HG03457 (cell line): ENCODE measurements around the gene MCU.
"Not testable (repeated sequence)": the region's sequence is repeated elsewhere in the genome, so short reads cannot be mapped to it uniquely, and the experiment has no call there.

Source experiments
- ATAC-seq: cut with Tn5 transposase; IDR thresholded peaks from one replicate; pipeline ENCODE4 v1.9.1; 2021; ENCODE audit warnings: moderate number of reproducible peaks; ENCODE audit not compliant: unreplicated experiment

Gene MCU

GRCh38 chr10:72756674-72757385 is 64.9 kb downstream of the MCU start:
- ATAC-seq: no peak

- ATAC-seq: no peak
Observed at GRCh38 chr10:72757732-72758131, 65.8 kb downstream of the MCU start.

DNA sequence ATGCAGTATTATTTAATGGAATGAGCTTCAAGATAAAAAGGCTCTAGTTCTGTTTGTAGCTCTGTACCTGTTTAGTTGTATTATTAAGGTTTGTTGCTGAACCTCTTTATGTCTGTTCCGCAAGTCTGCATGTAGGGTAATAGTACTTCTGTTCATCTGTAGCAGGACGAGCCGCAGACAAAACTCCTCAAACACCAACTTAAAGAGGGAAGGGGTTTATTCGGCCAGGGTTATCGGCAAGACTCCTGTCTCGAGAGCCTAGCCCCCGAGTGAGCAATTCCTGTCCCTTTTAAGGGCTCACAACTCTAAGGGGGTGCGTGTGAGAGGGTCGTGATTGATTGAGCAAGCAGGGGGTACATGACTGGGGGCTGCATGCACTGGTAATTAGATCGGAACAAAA is 67.0 kb downstream of the MCU start:
- not testable (repeated sequence) for ATAC-seq

GRCh38 chr10:72759584-72759983 is 67.6 kb downstream of the MCU start:
- no peak for ATAC-seq

- ATAC-seq: no peak
Observed at GRCh38 chr10:72761498-72761897, 69.6 kb downstream of the MCU start.

- ATAC-seq: no peak
Observed at GRCh38 chr10:72762042-72762441, 70.1 kb downstream of the MCU start.

- ATAC-seq: no peak
Observed at GRCh38 chr10:72763201-72763600, 71.3 kb downstream of the MCU start.

GRCh38 chr10:72764151-72764550 is 72.2 kb downstream of the MCU start:
- ATAC-seq: no peak

DNA sequence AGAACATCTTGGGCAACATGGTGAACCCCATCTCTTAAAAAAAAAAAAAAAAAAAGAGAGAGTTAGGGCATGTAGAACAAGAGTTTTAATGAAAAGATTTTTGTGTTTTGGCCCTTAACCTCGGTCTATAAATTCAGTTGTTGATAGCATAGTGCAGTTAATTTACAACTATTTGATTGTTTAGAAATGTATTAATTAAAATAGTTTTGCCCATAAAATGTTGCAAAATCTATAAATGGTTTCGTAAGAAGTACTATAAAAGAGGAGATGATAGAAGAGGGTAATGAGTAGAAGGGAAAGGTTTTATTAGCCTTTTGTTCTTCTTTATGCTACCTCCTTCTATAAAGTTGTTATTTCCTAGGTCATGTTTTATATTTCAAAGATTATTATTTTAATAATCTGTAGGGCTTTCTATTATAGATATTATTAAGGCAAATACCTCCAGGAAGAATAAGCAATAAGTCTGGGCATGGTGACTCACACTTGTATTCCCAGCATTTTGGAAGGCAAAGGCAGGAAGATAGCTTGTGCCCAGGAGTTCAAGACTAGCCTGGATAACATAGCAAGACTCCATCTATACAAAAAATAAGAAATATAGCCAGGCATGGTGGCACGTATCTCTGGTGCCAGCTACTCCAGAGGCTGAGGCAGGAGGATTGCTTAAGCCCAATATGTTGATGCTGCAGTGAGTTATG is 73.3 kb downstream of the MCU start:
- no peak for ATAC-seq

DNA sequence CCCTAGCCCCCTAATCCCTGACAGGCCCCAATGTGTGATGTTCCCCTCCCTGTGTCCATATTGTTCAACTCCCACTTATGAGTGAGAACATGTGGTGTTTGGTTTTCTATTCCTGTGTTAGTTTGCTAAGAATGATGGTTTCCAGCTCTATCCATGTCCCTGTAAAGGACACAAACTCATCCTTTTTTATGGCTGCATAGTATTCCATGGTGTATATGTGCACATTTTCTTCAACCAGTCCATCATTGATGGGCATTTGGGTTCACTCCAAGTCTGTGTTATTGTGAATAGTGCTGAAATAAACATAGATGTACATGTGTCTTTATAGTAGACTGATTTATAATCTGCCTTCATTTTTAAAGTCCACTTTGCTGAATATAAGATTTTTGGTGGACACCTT is 79.3 kb downstream of the MCU start:
- ATAC-seq: not testable (repeated sequence)

DNA sequence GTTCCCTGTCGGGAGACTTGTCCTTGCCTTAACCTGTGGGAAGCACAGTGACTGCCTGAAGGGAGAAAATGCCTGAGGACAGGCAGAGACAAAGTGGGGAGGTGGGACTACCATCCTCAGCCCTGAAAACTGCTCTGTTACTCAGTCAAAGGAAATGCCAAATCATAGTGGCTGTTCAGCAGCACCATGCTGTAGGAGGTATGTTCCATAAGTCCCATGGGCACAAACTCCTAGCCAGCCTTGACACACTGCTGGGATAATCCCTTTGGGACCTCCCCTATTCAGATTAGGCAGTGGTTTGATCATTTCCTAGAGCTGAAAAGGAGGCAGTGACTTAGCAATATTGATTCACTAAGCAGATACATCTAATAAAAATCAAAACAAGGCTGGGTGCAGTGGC is 80.1 kb downstream of the MCU start:
- ATAC-seq: no peak

DNA sequence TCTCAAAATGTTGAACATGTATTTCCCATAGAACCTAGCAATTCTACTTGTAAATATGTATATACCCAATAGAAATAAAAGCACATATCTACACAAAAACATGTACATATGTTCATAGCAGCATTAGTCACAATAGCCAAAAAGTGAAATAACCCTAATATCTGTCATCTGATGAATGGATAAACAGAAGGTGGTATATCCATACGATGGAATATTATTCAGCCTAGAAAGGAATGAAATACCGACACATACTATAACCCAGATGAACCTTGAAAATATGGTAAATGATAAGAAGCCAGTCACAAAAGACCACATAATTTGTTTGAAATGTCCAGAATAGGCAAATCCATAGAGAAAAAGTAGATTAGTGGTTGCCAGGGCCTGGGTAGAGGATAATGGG is 87.9 kb downstream of the MCU start:
- no peak for ATAC-seq

DNA sequence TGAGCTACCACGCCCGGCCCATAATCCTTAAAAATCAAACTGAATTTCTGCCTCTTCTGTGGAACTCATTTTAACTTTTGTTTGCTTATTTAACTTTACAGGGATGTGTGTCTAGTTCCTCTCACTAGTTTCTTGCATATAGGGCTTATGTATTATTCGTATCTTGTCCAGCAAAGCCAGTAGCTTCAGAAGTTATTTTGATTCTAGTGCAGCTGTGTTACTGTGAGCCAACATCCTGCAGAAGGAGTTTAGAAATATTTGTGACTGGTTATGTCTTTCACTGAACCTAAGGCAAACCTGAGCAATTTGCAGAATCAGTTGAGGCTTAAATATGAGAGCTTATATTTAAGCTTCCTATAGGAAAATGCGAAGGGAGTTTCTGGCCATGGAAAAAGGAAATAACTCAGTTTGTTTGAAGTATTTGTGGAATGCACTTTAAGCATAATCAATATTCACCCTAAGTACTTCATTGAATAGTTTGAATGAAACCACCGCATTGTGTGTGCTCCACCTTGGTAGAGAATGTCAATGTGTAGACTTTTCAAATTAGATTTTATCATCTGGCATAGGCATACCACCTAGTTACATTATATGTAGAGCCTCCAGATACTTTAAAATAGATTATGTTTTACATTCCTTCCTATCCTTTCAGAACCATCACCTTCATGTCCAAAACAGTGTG is 90.8 kb downstream of the MCU start:
- no peak for ATAC-seq

- ATAC-seq: no peak
Observed at GRCh38 chr10:72783410-72783833, 91.5 kb downstream of the MCU start.

DNA sequence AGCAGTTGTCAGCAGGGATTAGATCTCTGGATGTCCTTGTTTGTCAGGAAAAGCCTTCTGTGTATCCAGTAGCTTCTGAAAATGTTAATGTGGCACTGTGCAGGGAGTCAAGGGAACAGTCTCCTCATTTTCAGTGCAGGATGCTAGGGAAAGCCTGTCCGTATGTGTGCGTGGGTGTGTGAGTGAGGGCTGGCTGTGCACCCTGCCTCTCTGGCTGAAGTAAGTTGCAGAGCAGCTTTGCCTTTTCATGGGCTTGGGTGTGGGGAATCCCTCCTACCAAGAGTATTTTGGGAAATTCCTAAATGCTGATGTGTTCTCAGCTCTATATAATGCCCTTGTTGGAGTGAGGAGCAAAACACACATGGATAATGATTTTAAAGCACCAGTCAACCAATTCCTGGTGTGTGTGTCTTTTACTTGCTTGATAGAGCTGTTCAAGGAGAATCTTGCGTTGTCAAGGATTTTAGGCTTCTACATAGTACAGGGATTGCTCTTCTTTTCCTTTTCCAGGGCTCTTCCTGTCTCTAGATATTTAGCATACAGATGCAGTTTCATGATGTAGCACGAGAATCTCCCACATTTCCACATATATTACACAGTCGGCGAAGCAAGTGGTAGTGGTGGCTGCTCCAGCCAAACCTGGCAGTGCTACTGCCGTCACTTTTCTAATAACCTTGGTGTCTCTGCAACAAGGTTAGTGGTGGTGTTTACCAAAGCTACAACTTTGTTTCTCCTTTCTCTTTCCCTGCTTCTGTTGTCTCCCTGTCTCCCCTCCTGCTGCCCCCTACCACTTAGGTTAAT is 92.8 kb downstream of the MCU start:
- ATAC-seq: no peak

- ATAC-seq: no peak
Observed at GRCh38 chr10:72785409-72785808, 93.5 kb downstream of the MCU start.

GRCh38 chr10:72790216-72790990 is 98.5 kb downstream of the MCU start:
- no peak for ATAC-seq

DNA sequence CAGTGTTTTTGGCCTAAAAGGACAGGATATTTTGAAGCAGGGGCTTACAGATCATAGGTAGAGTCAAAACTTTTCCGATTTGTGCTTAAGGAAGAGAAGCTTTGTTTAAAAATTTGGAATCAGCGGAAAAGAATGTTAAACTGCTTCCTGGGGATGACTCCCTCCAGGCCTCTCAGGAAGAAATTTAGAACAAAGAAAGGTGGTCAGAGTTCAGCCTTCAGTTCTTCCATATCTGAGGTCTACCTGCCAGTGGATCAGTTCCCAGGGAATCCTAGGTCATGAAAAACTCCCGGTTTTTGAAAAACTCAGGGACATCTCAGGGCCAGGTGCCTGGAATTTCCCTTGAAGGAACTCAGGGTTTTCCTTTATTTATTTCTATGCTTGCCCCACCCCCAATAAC is 100.3 kb downstream of the MCU start:
- no peak for ATAC-seq

DNA sequence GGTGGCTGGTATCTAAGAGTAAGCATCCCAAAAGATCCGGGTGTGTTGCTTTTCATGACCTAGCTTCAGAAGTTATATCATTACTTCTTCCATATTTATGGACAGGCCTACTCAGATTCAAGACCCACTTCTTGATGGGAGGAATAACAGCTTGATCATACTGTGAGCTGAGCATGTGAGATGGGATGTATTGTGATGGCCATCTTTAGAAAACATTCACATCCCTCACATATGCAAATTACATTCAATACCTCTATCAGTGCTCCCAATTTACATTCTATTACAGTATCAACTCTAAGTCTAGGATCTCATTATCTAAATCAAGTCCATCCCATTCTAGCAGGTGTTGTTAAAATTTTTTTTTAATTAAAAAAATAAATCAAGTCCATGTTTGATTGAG is 101.8 kb downstream of the MCU start:
- ATAC-seq: no peak

DNA sequence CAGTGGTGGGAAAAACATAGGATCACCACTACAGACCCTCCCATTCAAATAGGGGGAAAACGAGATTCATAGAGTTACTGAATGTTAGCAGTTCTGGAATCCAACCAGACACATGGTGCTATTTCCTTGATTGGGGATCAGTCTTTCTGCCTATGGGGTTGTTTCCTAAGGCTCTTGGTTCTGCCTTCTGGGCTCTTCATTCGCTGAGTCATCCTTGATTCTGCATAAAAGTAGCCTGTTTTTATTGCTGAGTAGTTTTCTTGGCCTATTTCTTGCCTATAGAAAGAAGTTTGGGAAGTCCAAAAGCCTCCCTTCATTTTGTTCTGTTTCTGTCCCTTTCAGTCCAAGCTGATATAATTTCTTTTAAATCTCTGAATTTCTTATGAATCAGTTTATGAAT is 102.3 kb downstream of the MCU start:
- no peak for ATAC-seq

DNA sequence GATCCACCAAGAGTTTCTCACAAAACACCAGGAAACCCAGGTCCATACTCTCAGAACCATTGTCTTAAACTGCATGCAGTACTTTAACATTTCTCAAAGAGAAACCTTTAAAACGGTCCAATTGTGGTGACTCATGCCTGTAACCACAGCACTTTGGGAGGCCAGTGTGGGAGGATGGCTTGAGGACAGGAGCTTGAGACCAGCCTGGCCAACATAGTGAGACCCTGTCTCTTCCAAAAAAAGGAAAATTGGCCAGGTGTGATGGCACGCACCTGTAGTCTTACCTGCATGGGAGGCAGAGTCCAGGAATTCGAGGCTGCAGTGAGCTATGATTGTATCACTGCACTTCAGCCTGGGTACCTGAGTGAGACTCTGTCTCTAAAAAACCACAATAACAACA is 104.1 kb downstream of the MCU start:
- no peak for ATAC-seq
